Fibroblast of skin of left biceps (primary cell): ENCODE results near the gene BICDL1.

Experiments used
- DNase-seq, 2 experiments: peaks; one replicate each; pipeline ENCODE4 v3.0.0-alpha.2; 2013; ENCODE audit warnings: low read depth in 2 of 2

BICDL1 gene

GRCh38 chr12:120125792-120126634, 137.0 kb downstream of the BICDL1 start:
- no peak for DNase-seq

- DNase-seq = no peak
Measured at GRCh38 chr12:120126635-120127005, 137.6 kb downstream of the BICDL1 start.

- no peak for DNase-seq
Measured at GRCh38 chr12:120130011-120130410, 141.0 kb downstream of the BICDL1 start.

- no peak for DNase-seq
Measured at GRCh38 chr12:120131116-120131515, 142.1 kb downstream of the BICDL1 start.

- DNase-seq = no peak
Measured at GRCh38 chr12:120132054-120132836, 143.2 kb downstream of the BICDL1 start.

GRCh38 chr12:120132863-120133385, 143.9 kb downstream of the BICDL1 start:
- DNase-seq = no peak

- DNase-seq = no peak
Measured at GRCh38 chr12:120134307-120134980, 145.4 kb downstream of the BICDL1 start.

- DNase-seq = no peak
Measured at GRCh38 chr12:120136093-120136770, 147.2 kb downstream of the BICDL1 start.

- no peak for DNase-seq
Measured at GRCh38 chr12:120137833-120138232, 148.8 kb downstream of the BICDL1 start.

GRCh38 chr12:120138366-120138765, 149.3 kb downstream of the BICDL1 start:
- no peak for DNase-seq

- no peak for DNase-seq
Measured at GRCh38 chr12:120139958-120140357, 150.9 kb downstream of the BICDL1 start.

- DNase-seq = no peak
Measured at GRCh38 chr12:120140603-120141002, 151.6 kb downstream of the BICDL1 start.

GRCh38 chr12:120141336-120141735, 152.3 kb downstream of the BICDL1 start:
- no peak for DNase-seq

GRCh38 chr12:120142231-120142877, 153.3 kb downstream of the BICDL1 start:
- no peak for DNase-seq
